Measurements from ENCODE around the gene RPL22L1. TPM values are rescaled to one million over a fixed set of nuclear protein-coding genes. Genes with fewer than 3 reads are reported as not detected.

Gene RPL22L1
- total RNA-seq, 6 donors from 2014 or later: 4.2 to 33.7 (median 29.0) TPM

DNA sequence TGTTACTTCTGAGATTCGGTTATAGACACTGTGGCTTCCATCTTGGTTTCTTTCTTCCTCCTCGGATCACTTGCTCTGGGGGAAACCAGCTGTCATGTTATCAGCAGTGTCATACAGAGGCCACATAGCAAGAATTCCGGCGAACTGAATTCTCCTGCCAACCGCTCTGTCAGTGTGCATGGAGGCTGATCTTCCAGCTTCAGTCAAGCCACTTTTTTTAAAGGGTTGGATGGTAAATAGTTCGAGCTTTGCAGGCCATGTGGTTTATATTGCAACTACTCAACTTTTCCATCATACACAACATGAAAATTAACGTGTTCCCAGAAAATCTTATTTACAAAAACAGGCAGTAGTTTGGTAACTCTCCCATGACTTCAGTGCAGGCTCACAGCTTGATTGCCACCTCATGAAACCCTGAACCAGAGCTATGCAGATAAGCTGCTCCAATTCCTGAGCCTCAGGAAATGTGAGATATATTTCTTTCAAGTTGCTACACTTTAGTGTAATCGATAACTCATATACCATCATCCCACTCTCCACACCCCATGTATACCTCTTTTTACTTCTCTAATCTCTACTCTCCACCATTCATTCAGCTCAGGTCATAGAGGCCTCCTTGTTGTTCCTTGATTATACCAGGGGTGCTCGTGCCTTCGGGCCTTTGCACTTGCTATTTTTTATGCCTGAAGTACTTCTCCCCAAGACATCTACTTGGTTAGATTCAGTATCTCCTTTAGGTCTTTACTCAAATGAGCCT, 7.2 kb downstream of the RPL22L1 start:
- ATAC-seq (ENCODE audit: low FRiP score in 2 of 2): no peak

GRCh38 chr3:170858599-170858998, 11.4 kb downstream of the RPL22L1 start:
- no peaks in the 10 kb centered on the region for H3K36me3 ChIP-seq
- WGBS, 2 donors: 89 to 92% methylated on average over 5 of the region's 5 CpGs
- ATAC-seq (ENCODE audit: low FRiP score in 2 of 2) (no peak), DNase-seq (no peak)
- no peak overlapping the region for H3K27ac ChIP-seq
- H3K4me1 ChIP-seq: no peaks in the 10 kb centered on the region
- H3K9me3 ChIP-seq: no peaks in the 10 kb centered on the region
- no peak overlapping the region for H3K4me3 ChIP-seq
- TF ChIP-seq, protein P1, sequence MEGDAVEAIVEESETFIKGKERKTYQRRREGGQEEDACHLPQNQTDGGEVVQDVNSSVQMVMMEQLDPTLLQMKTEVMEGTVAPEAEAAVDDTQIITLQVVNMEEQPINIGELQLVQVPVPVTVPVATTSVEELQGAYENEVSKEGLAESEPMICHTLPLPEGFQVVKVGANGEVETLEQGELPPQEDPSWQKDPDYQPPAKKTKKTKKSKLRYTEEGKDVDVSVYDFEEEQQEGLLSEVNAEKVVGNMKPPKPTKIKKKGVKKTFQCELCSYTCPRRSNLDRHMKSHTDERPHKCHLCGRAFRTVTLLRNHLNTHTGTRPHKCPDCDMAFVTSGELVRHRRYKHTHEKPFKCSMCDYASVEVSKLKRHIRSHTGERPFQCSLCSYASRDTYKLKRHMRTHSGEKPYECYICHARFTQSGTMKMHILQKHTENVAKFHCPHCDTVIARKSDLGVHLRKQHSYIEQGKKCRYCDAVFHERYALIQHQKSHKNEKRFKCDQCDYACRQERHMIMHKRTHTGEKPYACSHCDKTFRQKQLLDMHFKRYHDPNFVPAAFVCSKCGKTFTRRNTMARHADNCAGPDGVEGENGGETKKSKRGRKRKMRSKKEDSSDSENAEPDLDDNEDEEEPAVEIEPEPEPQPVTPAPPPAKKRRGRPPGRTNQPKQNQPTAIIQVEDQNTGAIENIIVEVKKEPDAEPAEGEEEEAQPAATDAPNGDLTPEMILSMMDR (IDR thresholded peaks at IDR 0.05): no peak
- TF ChIP-seq POLR2AphosphoS5 (IDR thresholded peaks at IDR 0.05) (no peak), EP300 (IDR thresholded peaks at IDR 0.05) (no peak), POLR2A (IDR thresholded peaks at IDR 0.05) (no peak)
- no peaks in the 10 kb centered on the region for H3K27me3 ChIP-seq

More for the DNA sequence above, 7.2 kb downstream of the RPL22L1 start:
- Histone ChIP-seq H3K9me3 (no peaks in the 10 kb centered on the region), H3K4me1 (peaks cover 8 to 11% (median 9%) of the 10 kb centered on the region in 4 donors), H3K27ac (peak overlapping the region in 1 of 4 donors; percentile 11), H3K36me3 (peaks cover 13 to 30% (median 21%) of the 10 kb centered on the region in 4 donors), H3K4me3 (no peak overlapping the region), H3K27me3 (no peaks in the 10 kb centered on the region)
- DNase-seq: no peak
- 72 to 82% methylated on average over 10 of the region's 10 CpGs for WGBS, 2 donors
- TF ChIP-seq, protein P1 (IDR thresholded peaks at IDR 0.05): no peak
- TF ChIP-seq POLR2AphosphoS5 (IDR thresholded peaks at IDR 0.05): peak in 1 of 2 donors; percentile 25

- no peak for ATAC-seq (ENCODE audit: low FRiP score in 2 of 2)
- no peak for DNase-seq
- H3K27ac ChIP-seq: no peak overlapping the region
- TF ChIP-seq, protein P1 (IDR thresholded peaks at IDR 0.05): no peak
- TF ChIP-seq POLR2A (IDR thresholded peaks at IDR 0.05) (no peak), EP300 (IDR thresholded peaks at IDR 0.05) (no peak), POLR2AphosphoS5 (IDR thresholded peaks at IDR 0.05) (no peak)
- H3K4me1 ChIP-seq: no peaks in the 10 kb centered on the region
- no peaks in the 10 kb centered on the region for H3K36me3 ChIP-seq
- no peaks in the 10 kb centered on the region for H3K9me3 ChIP-seq
- no peaks in the 10 kb centered on the region for H3K27me3 ChIP-seq
- 67 to 72% methylated on average over 4 of the region's 4 CpGs for WGBS, 2 donors
- H3K4me3 ChIP-seq: no peak overlapping the region
Measured at GRCh38 chr3:170852324-170852723, 17.7 kb downstream of the RPL22L1 start.

- ATAC-seq (ENCODE audit: low FRiP score in 2 of 2) (no peak), DNase-seq (no peak)
- 89 to 94% methylated on average over 2 of the region's 2 CpGs for WGBS, 2 donors
- Histone ChIP-seq H3K9me3 (no peaks in the 10 kb centered on the region), H3K27me3 (no peaks in the 10 kb centered on the region), H3K27ac (no peak overlapping the region), H3K4me1 (no peaks in the 10 kb centered on the region), H3K4me3 (no peak overlapping the region), H3K36me3 (no peaks in the 10 kb centered on the region)
- no peak for TF ChIP-seq EP300 (IDR thresholded peaks at IDR 0.05)
- TF ChIP-seq POLR2A (IDR thresholded peaks at IDR 0.05): no peak
- no peak for TF ChIP-seq POLR2AphosphoS5 (IDR thresholded peaks at IDR 0.05)
- TF ChIP-seq, protein P1 (IDR thresholded peaks at IDR 0.05): no peak
Measured at GRCh38 chr3:170848292-170848917, 21.6 kb downstream of the RPL22L1 start.
